Measurements from ENCODE around the gene PRKN.

Gene PRKN

DNA sequence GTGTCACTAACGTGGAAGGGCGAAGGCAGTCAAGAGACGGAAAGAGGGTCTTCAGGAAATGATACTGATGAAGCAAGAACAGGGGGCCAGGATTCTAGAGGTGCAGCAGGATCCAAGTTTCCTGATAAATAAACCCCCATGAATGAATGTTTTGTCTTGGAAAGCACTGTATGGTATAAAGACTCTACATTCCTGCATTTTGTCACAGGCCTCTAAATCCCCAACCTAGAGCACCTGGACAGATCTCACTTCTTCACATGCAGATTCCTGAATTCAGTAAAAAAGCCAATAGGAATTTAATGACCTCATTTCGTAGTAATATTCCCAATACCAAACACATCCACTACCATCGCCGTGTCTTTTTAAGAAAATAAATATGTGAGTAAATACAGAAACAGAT lies 577.8 kb downstream of the PRKN start:
- in situ Hi-C loops (cut with MboI; ENCODE audit: low pct_unique_long_range_greater_than_20kb, low sequenced_read_pairs, unreplicated experiment), result no loop called here
- TF ChIP-seq, protein P1, sequence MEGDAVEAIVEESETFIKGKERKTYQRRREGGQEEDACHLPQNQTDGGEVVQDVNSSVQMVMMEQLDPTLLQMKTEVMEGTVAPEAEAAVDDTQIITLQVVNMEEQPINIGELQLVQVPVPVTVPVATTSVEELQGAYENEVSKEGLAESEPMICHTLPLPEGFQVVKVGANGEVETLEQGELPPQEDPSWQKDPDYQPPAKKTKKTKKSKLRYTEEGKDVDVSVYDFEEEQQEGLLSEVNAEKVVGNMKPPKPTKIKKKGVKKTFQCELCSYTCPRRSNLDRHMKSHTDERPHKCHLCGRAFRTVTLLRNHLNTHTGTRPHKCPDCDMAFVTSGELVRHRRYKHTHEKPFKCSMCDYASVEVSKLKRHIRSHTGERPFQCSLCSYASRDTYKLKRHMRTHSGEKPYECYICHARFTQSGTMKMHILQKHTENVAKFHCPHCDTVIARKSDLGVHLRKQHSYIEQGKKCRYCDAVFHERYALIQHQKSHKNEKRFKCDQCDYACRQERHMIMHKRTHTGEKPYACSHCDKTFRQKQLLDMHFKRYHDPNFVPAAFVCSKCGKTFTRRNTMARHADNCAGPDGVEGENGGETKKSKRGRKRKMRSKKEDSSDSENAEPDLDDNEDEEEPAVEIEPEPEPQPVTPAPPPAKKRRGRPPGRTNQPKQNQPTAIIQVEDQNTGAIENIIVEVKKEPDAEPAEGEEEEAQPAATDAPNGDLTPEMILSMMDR (IDR thresholded peaks at IDR 0.05; ENCODE audit: extremely low read depth, insufficient read depth, missing control alignments), result no peak

DNA sequence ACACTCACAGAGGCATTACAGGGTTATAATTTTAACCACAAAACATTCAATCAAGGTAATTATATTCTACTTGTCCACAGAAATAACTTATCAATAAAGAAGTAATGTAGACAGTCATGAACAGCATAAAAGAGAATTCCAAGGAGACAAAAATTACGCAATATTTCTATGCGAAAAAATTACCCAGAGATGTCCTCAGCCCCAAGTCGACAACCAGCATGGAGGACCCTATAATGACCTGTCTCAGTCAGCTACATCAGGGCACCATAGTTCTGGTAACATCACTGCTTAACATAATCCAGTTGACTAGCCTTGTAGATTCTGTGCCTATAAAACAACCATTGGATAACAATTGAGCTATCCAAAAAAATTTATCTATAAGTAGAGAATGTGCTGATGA lies 579.8 kb downstream of the PRKN start:
- TF ChIP-seq, protein P1 (IDR thresholded peaks at IDR 0.05; ENCODE audit: extremely low read depth, insufficient read depth, missing control alignments), result no peak
- in situ Hi-C loops (cut with MboI; ENCODE audit: low pct_unique_long_range_greater_than_20kb, low sequenced_read_pairs, unreplicated experiment), result no loop called here
- no peak for DNase-seq (ENCODE audit: low spot score)

More for the DNA sequence above, 577.8 kb downstream of the PRKN start:
- DNase-seq (ENCODE audit: low spot score), result no peak

DNA sequence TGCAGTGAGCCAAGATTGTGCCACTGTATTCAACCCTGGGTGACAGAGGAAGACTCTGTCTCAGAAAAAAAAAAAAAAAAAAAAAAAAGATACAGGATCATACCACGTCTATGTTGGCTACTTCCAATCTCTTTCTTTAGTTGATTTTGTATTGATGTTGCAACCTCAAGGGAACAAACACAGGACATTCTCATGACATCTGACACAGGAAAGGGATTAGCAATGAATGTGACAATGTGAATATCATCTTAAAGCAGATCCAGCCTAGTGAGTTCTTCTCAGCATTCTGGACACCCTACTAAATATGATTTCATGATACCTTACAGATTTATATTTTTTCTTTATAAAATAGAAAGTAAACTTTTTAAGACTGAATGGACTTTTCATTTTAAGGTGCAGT lies 580.3 kb downstream of the PRKN start:
- in situ Hi-C loops (cut with MboI; ENCODE audit: low pct_unique_long_range_greater_than_20kb, low sequenced_read_pairs, unreplicated experiment), result no loop called here
- DNase-seq (ENCODE audit: low spot score), result no peak
- TF ChIP-seq, protein P1 (IDR thresholded peaks at IDR 0.05; ENCODE audit: extremely low read depth, insufficient read depth, missing control alignments), result no peak

DNA sequence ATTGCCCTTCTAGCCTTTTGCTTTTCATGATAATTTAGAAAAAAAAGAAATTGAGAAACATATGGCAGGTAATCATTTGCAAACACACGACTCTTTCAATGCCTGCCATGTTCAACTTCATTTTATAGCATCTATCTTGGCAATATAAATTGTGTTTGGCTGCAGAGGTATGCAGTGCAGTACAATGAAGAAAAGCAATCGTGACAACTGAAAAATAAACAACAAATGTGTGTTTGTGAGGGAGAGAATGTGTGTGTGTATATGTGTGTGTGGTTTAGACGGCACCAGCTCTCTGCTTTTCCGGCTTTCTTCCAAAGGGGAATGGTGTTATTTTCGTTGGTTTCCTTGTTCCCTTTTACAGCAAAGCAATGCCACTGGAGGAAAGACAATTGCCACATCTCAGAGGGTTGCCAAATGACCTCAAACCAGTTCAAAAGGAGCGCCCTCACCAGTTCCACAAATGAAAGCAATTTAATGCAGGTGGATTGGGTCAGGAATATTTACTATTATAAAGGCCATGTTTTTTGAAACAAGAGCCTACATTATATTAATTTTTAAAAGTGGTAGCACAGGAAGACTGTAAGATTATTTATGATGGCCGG lies 587.2 kb downstream of the PRKN start:
- DNase-seq (ENCODE audit: low spot score), result no peak
- TF ChIP-seq, protein P1 (IDR thresholded peaks at IDR 0.05; ENCODE audit: extremely low read depth, insufficient read depth, missing control alignments), result no peak
- in situ Hi-C loops (cut with MboI; ENCODE audit: low pct_unique_long_range_greater_than_20kb, low sequenced_read_pairs, unreplicated experiment), result no loop called here

DNA sequence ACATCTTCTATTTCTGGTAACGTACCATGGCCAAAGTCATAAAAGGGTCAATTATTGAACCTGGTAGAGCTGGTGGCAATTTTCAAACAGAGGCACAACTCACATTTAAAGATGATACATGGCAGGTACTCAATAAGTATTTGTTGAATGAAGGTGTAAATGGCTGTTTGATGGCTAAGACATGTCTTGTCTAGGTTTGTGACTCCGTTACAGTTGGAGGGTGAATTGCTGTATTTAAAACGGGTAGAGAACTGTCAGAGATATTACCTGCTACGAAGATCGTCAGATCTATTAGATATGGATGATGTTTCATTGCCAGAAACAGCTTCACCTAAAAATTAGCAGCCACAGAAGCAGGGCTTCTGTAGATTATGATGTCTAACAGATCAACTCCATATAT lies 601.9 kb downstream of the PRKN start:
- in situ Hi-C loops (cut with MboI; ENCODE audit: low pct_unique_long_range_greater_than_20kb, low sequenced_read_pairs, unreplicated experiment), result no loop called here
- TF ChIP-seq, protein P1 (IDR thresholded peaks at IDR 0.05; ENCODE audit: extremely low read depth, insufficient read depth, missing control alignments), result no peak
- DNase-seq (ENCODE audit: low spot score), result no peak

DNA sequence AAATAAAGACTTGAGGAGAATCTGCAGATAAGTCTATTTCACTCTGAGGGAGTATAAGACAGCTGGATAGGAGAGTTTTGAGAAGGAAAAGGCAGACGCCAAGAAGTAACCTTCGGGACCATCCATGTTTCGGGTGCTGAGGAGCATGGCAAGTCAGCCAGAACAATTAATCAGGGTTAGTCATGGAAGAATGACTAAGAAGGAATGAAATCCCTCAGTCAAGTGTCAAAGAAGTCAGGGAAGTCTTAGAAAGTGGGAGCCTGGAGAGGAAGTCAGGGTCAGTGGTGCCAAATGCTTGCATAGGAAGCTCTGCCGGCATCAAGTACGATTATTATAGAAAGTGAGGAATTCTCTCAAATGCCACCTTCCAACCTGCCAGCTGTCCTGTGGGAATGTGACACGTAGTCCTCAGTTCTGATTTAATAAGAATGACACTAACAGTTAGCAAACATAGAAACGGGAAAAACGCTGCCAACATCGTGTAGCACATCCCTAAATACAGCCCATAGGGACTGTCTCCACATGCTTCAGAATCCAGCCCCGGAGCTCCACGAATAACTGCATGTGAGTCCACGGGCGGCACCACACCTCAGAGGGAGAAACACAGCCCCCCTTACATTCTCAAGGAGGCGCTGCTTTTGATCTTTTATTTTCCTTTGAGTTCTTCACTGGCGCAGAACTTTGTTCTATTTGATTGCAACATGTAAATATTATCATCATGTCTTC lies 602.7 kb downstream of the PRKN start:
- TF ChIP-seq, protein P1 (IDR thresholded peaks at IDR 0.05; ENCODE audit: extremely low read depth, insufficient read depth, missing control alignments), result no peak
- DNase-seq (ENCODE audit: low spot score), result no peak
- in situ Hi-C loops (cut with MboI; ENCODE audit: low pct_unique_long_range_greater_than_20kb, low sequenced_read_pairs, unreplicated experiment), result no loop called here
